Measurements from ENCODE around the gene TMEM207.
"Not testable (repeated sequence)": the region's sequence is repeated elsewhere in the genome, so short reads cannot be mapped to it uniquely, and the experiment has no call there.

TMEM207 gene

DNA sequence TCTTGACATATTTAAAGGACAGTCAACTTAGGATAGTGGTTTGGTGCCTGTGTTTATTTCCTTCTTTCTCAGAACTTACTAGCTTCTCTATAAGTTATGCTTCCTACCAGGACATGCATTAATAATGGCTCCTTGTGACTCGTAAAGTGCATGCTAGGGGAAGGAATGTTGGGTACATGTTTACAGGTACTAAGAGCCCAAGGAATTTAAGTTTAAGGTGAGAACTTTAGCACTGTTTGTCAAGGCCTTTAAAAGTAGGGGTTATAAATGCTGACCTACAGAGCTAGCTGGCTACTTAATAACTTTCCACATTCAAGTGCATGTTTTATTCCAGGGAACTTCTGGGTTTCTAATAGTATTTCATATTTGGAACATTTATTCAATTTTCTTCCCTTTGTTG lies at the start of gene TMEM207:
Gene TMEM207, minus strand, starts transcription at position 101 of the 400 bp plus-strand sequence. Its CDS starts 92 bp downstream, at position 9.
- no peak for DNase-seq (ENCODE audit: low read depth, low spot score)

DNA sequence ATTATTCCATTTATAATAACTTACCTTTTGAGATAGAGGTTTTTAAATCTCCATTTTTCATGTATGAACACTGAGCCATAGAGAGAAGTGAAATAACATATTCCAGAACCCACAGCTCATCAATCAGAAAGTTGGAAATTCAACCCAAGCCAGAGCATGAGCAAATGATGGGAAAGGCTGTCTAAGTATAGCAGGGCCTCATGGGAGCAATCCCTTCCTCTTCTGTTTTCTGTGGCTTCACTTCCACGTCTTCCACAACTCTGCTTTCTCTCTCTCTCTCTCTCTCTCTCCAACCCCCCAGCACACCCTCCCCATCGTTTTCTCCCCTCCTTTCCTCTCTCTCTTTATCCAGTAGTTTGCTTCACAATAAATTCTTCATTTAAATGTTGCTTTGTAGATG lies 49.4 kb upstream of the TMEM207 start:
- H3K27ac ChIP-seq = no peak overlapping the region
- no peak for DNase-seq (ENCODE audit: low read depth, low spot score)

More for the DNA sequence above, at the start of gene TMEM207:
- no peak within 1 kb of the TSS for H3K27ac ChIP-seq

DNA sequence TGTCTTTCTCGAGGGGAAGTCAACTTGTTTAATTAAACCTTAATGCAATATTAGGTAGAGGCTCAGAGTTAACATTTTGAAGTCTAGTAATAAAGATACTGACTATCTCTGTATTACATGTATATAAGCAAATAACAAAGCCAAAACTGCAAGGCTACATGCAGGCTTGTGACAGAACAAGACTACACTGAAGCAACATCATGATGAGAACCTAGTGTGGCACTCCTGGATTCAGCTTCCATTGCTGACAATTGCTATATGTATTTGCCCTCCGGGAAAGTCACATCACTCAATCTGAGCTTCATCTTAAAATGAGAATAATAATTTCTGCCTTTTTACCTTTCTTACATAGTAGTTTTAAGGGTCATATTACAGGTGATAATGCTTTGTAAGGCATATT lies 48.6 kb upstream of the TMEM207 start:
- H3K27ac ChIP-seq = no peak overlapping the region
- no peak for DNase-seq (ENCODE audit: low read depth, low spot score)

DNA sequence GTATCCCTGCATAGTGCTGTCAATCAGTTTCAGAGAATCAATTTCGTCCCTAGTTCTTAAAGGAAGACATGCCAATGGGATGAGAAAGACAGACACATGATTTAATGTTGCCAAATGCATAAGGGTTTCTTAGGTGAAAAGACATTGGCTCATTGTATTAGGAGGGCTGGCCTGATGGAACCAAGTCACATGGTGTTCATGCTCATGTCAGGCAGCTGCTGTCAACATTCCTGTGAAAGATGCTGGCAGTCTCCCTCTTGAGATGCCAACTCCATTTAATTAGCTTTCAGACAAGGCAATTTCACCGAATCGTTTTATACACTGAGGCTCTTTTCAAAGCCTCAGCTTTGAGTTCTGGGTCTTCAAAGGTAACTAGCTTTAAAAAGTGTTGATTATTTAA lies 48.1 kb upstream of the TMEM207 start:
- H3K27ac ChIP-seq = no peak overlapping the region
- peak; percentile 41 for DNase-seq (ENCODE audit: low read depth, low spot score)

DNA sequence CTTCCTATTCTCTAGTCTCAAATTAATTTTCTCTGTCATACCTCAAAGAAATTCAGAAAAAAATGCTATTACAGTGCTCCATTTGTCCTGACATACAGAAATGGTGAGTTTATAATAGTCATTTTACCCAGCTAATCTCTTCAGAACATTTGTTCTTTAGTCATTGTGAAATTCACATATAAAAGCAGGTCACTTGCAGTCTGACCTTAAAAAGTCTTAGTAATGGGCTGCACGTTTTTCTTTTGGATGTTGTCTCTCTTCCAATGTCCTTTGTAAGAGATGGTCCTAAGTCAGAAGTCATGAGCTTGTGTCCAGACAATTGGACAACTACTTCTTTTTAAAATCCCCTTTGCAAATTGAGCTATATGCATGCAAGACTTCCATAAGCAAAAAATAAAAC lies 47.2 kb upstream of the TMEM207 start:
- no peak for DNase-seq (ENCODE audit: low read depth, low spot score)
- no peak overlapping the region for H3K27ac ChIP-seq

DNA sequence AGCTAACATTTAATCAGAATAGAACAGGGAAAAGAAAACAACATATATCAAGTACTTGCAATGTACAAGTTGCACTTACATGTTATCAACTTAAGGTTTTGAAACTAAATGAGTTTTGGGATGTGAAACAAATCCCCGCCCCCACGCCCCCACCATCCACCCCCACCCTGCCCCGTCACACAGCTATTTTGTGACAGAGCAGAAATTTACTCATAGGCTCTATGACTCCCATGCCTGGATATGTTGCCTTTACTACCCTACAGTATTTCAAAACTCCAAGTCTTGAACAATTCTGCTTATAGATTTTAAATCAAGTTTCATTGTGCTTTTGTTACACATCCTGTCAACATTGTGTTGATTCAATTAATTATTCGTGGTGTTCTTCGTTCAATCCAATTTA lies 46.1 kb upstream of the TMEM207 start:
- H3K27ac ChIP-seq = no peak overlapping the region
- DNase-seq (ENCODE audit: low read depth, low spot score) = no peak

DNA sequence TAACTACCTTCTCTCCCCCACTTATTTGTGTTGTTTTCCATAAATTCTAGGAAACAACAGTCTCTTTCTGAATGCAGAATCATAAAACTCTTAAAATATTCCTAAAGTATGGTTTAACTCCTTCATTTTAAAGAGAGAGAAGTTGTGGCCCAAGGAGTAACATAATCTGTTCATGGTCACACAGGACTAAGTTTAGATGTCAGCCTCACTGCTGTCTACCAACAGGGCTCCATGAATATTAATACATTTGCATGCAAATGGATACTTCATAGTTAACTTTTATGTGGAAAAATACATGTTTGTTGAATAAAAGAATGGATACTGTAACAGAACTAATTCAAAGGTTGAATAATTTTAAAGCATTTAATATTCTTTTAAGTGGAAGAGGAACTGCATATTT lies 45.7 kb upstream of the TMEM207 start:
- DNase-seq (ENCODE audit: low read depth, low spot score) = no peak
- no peak overlapping the region for H3K27ac ChIP-seq

DNA sequence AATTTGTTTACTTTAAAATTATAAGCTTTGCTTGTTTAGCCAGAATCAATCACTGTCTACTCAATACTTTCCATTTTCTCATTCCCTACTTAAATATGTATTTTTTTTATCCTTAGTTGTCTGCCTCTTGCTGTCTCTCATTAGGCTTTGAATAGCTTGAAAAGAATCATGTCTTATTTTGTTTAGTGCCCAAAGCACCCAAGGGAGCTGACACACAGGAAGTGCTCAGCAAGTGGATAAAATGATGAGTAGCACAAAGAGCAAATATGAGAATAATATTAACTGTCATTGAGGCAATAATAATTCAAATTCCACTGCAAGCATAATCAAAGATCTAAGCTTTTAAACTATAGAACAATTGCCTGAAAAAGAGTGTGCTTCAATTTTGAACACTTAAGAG lies 45.2 kb upstream of the TMEM207 start:
- no peak overlapping the region for H3K27ac ChIP-seq
- no peak for DNase-seq (ENCODE audit: low read depth, low spot score)

DNA sequence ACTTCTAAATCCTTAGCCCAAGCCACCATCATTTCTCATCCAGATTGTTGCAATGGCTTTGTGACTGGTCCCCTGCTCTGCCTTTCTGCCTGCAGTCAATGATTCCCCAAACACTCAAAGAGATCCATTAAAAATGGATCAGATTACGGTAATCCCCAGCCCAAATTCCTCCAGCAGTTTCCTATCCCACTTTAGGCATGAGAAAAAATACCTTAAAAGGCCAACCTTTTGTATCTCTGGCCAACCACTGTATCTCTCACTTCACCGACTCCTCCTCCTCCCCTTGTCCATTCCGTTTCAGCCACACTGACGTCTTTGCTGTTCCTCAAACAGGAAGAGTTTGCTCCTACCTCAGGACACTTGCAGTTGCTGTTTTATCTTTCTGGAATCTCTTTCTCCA lies 43.3 kb upstream of the TMEM207 start:
- no peak overlapping the region for H3K27ac ChIP-seq
- DNase-seq (ENCODE audit: low read depth, low spot score) = no peak

DNA sequence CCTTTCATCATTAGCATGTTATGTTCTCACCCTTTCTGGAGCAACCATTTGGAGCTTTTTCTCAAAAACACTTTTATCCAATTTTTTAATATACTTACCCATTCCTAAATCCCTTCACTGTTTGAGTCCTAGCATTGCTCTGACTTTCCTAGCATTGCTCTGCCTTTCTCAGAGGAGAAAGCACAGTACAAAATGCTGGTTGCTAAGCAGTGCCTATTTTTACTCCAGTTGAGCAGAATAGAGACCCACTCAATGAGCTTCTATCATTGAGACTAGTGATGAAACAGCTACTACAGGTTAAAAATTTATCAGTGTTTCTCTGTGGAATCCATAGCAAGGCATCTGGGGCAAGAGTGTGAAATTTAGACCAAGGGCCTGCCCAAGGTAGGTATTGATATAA lies 42.4 kb upstream of the TMEM207 start:
- no peak overlapping the region for H3K27ac ChIP-seq
- DNase-seq (ENCODE audit: low read depth, low spot score) = no peak

DNA sequence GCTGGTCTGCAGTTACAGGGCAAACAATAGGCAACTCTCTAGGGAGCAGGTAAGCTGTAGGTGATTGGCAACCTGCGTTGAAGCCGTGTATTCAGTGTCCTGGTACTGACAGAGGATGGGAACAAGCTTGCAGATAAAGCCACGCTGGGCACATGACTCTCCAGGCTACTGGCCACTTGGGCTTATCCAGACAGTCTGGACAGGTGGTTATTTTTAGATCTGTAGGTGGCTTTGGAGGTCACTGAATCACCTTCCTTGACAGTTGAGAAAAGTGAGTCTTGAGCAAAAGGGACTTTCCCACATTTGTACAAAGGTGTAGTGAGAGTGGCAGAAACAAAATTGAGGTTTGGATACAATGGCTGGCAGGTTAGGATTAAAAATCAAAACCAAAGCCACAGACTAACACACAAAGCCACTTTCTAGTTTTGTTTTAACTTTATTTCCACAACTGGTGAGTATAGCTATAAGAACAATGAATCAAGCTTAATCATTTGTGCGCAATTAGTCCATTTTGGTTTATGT lies 41.9 kb upstream of the TMEM207 start:
- peak; percentile 40 for DNase-seq (ENCODE audit: low read depth, low spot score)
- no peak overlapping the region for H3K27ac ChIP-seq

DNA sequence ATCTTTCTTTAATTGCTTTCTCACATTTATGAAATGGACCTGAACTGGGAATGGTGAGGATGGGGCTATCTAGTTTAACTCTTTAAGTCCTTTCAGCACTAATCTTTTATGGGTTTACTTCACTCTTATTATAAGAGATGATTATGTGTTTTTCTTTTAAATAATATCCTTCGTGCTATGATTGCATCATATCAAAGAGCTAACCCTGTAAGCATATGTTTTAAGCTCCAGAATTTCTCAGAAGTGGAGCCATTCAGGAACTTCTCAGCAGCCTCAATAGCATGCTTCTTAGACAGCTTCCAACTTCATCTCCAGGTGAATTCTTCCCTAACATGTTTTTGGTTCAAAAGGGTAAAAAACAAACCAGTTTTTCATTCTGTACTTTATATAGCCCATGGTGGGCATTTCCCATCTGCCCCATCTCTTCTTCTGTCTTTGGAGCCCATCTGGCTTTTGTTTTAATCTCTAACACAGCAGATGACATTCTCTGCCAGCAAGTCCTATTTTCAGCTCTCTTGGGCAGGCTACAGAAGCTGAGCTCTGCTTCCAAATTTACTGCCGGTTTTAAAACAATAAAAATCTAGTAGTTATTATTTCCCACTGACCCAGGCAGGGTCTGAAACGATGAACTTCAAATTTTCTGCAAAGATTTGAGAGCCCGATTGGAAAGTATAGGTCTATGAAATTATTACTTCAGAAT lies 37.4 kb upstream of the TMEM207 start:
- H3K27ac ChIP-seq = no peak overlapping the region
- no peak for DNase-seq (ENCODE audit: low read depth, low spot score)

DNA sequence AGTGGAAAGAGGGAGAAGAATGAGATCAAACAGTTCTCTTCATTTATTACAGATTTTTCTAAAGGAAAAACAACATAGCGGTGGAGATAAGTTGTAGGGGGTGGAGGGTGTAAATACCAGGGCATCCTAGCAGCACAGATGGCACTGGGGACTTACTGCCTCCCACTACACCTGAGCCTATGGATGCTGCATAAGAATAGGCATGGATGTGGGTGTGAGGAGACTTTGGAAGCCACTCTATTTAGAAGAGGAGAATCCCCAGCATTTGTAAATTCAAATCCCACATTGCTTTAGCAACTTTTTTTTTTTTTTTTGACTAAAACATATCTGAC lies 36.8 kb upstream of the TMEM207 start:
- no peak for DNase-seq (ENCODE audit: low read depth, low spot score)
- no peak overlapping the region for H3K27ac ChIP-seq

DNA sequence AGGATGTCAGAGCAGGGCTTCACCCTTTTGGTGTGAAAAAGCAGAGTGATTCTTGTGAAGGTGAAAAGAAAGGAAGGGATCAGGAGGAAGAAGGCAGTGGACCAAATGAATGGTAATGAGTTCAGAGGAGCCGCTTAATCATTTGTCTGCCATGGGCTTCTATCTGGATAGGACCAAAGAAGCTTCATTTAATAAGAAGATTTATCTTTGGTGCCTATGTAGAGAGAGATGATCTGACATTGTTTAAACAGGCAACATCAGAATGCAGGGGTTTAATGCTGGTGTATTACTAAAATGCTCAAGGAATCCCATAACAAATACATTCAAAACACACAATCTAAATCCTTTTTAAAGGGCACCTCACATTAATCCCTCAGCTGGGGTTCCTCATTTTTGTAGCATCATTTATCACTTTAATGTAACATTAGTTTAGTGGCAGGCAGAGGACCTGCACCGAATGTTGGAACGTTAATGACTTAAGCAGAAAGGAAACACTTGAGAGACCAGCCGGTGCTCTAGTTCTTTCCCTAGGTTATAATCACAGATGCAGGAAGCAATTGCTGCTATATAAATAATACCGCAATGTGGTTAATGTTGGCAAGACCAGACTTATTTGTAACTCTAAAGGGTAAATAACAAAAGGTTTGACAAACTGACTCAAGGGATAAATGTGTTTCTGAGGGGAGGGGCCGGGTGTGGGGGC lies 36.3 kb upstream of the TMEM207 start:
- peak; percentile 56 for DNase-seq (ENCODE audit: low read depth, low spot score)
- no peak overlapping the region for H3K27ac ChIP-seq

DNA sequence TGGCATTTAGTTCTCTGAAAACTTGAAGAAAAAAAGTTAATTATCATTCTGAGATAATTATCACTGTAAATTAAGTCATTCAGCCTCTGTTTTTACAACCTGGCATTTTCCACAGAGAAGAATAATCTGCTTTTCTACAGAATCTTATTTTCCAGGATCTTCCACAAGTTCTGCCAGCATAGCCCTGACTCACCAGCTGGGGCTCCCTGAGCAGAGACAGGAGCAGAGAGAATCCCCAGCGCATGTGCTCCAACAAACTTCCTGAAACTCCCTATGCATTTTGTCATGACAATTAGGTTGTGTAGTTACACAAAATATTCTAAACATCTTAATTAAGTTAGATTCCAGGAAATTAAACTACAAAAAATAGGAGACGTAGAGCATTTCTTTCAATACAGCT lies 32.1 kb upstream of the TMEM207 start:
- no peak for DNase-seq (ENCODE audit: low read depth, low spot score)
- no peak overlapping the region for H3K27ac ChIP-seq

DNA sequence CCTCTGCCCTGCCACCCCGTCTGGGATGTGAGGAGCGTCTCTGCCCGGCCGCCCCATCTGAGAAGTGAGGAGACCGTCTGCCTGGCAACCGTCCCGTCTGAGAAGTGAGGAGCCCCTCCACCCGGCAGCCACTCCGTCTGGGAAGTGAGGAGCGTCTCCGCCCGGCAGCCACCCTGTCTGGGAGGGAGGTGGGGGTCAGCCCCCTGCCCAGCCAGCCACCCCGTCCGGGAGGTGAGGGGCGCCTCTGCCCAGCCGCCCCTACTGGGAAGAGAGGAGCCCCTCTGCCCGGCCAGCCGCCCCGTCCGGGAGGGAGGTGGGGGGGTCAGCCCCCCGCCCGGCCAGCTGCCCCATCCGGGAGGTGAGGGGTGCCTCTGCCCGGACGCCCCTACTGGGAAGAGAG lies 23.6 kb upstream of the TMEM207 start:
- not testable (repeated sequence) for H3K27ac ChIP-seq; DNase-seq (ENCODE audit: low read depth, low spot score)

DNA sequence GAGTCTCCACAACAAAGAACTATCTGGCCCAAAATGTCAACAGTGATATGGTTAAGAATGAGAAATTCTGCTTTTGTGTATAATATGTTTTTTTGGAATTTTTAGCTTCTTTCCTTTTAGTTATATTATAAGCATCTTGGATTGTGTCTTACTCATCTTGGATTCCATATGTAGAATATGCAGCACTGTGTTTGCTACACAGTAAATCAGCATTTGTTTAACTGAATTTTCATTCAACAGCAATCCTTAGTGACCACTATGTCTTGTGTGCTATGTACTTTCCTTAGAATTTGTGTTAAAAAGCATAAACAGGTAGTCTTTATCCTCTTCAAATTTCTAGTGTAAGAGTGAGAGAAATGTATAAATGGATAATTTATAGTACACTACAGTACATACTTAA lies 18.2 kb upstream of the TMEM207 start:
- no peak overlapping the region for H3K27ac ChIP-seq
- DNase-seq (ENCODE audit: low read depth, low spot score) = no peak

DNA sequence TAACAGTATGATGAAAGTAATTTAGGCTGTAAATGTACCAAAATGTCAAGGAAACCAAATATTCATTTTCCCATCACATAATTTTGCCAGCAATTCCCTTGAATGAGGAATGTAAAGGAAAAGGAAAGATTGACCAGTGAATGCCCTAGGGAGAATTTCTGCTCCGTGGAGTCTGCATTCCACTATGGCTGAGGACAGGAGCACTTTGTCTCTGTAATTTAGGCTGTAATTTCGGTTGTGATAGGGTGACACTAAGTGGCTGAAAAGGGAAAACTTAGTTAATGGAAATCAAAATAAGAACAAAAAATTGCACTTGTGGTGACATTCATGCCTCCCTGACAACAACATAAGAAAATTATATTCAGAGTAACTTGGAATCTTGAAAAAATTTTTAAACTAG lies 8.3 kb upstream of the TMEM207 start:
- H3K27ac ChIP-seq = no peak overlapping the region
- no peak for DNase-seq (ENCODE audit: low read depth, low spot score)

DNA sequence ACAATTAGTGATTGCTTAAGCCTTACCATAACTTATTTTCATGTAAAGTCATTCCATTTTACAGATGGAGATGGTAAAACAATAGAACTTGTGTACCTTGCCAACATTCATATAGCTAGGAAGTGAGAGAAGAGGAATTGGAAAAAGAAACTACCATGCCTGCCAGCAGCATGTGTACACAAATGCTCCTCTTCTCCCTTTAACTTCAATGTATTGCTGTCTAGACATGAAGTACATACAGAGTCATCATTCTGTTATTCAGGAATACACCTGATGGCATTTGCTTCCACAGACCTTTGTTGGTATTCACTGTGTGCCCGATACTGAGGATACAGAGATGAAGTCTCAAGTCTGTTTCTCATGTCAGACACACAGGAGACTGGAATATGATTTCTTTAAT lies 7.1 kb upstream of the TMEM207 start:
- no peak overlapping the region for H3K27ac ChIP-seq
- peak; percentile 14 for DNase-seq (ENCODE audit: low read depth, low spot score)

DNA sequence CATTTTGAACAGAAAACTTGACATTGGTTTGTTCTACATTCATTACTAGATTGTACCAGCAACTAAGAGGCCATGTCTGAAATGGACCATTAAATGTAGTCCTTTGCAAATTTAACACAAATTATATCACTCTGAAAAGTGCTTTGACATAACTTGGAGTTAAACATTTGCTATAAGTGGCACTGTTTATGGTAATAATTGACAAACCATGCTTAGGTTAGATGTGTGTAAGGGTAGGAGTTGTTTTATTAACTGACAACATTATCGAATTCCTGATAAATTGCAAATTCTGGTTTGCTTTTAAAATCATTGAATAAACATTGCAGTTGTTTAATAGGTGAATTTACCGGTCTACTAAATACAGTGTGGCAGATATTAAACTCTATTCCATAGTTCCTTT lies 6.1 kb upstream of the TMEM207 start:
- DNase-seq (ENCODE audit: low read depth, low spot score) = no peak
- no peak overlapping the region for H3K27ac ChIP-seq

DNA sequence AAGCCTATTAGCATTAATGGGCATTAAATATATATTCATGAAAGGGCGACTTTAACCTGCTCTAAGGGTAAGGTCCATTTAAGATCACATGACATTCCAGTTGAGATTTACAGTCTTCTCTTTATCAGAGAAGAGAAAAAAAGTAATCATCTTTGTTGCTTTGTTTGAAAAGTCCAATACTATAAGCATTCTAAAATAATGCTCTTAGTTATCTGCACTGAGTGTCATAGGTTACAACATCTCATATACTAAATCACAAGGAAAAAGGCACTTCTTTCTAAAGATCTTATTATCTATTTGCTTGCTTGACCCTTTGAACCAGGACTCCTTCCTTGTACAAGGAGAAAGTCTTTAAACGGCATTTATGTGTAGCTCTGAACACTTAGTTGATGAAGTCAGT lies 1.4 kb downstream of the TMEM207 start:
- no peak for DNase-seq (ENCODE audit: low read depth, low spot score)
- no peak overlapping the region for H3K27ac ChIP-seq

All from epithelial cell of prostate (primary cell).